Measurements from ENCODE around the gene SLC38A8.

The SLC38A8 gene

GRCh38 chr16:84047626-84048025 lies 5.0 kb upstream of the SLC38A8 start:
- no peak for DNase-seq

DNA sequence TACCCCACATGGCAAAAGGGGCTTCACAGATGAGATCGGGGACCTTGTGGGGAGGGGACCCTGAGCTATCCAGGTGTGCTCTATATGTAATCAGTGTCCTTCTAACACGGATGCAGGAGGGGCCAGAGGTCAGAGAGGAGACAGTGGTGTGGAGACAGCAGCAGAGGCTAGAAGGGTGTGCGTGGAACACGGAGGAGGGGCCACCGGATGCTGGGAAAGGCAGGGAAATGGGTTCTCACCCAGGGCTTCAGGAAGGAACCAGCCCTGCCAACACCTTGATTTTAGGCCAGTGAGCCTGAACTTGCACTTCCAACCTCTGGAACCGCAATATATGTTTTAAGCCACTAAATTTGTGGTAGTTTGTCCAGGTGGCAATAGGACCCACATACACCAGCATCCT lies 4.6 kb upstream of the SLC38A8 start:
- no peak for DNase-seq

GRCh38 chr16:84045818-84046470 lies 3.3 kb upstream of the SLC38A8 start:
- no peak for DNase-seq

DNA sequence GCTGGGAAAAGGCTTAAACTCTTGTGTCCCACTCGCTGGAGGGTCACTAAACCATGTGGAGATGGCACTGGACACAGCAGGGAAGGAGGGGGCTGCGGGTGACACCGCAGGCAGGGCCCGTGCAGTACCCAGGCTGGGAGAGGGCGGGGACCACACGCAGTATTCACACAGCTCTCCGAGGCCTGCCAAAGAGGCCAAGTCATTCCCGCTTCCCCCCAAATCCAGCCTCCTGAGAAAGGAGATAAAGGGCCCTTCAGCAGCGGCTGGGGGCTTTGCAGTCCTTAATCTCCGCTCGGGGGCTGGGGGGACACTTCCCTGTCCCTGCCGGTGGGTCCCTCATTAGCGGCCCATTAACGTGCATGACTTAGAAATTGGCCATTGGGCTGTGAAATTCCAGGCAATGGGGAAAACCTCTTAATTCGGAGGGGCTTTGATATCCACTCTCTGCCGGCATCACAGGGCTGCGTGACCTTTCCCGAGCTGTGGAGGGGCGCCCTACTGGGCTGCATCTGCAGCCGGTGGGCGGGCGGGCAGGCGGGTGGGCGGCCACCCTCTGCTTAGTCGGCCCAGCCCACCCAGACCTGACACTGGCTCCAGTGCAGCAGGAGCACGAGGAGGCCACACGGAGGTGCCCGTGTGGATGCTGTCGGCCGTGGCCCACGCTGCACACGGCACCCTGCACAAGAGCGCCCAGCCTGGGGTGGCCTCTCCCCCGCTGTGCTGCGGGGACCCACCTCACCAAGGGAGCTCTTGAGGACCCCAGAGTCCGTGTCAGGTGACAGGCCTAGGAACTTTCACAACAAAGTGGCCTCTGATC lies 2.6 kb upstream of the SLC38A8 start:
- no peak for DNase-seq

- no peak for DNase-seq
Observed at GRCh38 chr16:84044118-84044488, 1.5 kb upstream of the SLC38A8 start.

DNA sequence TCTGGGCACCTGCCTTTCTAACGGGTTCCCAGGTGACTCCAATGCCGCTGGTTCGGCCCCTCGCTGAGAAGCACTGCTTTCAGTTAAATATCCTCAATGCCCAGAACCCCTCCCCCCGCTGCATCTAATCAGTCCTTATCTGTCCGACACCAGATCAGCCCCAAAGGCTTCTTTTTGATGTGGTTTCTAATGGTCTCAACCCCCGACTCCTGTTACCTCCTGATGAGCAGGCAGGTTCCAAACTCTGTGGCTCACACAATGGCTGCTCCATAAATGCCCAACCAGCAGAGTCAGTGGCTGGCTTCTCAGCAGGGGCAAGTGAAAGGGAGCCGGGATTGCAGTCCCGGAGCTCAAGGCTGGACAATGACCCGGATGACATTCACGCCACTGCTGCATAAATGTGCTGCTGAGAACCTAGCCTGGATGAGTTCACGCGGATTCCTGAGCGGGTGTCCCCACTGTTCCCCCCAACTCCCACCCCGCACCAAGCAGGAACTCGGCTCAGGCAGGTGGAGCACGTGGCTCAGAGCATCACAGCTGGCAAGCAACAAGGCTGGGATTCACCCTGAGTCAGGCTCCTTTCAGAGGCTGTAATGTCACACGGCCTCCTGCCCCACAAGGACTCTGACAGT lies 1.0 kb upstream of the SLC38A8 start:
- DNase-seq = no peak

DNA sequence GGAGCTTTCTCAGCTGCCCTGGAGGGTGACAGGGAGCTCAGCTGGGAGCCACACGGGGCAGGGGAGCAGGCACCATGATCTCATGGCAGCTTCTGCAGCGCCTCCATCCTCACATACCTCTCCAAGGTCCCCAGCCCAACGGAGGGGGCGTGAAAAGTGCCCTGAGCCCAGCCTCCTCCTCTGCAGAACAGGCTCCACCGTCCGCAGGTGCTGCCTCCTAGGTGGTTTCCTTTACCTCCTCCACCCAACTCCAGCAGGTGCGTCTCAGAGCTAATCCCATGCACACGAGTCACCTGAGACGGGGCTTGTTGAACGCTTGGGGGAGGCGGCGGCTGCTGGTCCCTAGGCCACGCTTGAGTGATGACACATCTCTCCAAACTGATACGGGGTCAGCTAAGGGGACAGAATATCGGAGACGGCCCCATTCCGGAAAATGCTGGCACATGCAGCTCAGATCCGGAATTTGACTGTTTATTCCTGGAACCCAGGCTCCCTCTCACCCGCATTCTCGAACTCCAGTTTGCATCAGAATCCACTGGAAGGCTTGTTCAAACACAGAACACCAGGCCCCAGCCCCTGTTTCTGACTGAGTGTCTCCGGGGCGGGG lies 387 bp upstream of the SLC38A8 start:
- no peak for DNase-seq

DNA sequence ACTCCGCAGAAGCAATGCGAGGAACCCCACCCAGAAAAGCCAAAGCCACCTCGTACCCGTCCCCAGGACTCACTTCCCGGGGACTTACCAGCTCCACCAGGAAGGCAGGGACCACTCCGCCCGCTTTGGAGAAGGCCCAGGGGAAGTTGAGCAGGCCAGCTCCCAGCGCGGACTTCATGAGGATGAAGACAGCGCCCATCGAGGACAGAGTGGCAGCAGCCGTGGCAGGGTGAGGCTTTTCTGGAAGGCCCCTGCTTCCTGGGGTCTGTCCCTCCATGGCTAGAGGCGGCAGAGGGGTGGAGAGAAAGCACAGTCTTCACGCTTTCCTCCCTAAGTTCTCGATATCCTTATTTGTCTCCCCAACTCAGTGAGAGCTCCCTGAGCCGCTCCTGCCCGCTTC lies 714 bp downstream of the SLC38A8 start:
- DNase-seq = no peak

DNA sequence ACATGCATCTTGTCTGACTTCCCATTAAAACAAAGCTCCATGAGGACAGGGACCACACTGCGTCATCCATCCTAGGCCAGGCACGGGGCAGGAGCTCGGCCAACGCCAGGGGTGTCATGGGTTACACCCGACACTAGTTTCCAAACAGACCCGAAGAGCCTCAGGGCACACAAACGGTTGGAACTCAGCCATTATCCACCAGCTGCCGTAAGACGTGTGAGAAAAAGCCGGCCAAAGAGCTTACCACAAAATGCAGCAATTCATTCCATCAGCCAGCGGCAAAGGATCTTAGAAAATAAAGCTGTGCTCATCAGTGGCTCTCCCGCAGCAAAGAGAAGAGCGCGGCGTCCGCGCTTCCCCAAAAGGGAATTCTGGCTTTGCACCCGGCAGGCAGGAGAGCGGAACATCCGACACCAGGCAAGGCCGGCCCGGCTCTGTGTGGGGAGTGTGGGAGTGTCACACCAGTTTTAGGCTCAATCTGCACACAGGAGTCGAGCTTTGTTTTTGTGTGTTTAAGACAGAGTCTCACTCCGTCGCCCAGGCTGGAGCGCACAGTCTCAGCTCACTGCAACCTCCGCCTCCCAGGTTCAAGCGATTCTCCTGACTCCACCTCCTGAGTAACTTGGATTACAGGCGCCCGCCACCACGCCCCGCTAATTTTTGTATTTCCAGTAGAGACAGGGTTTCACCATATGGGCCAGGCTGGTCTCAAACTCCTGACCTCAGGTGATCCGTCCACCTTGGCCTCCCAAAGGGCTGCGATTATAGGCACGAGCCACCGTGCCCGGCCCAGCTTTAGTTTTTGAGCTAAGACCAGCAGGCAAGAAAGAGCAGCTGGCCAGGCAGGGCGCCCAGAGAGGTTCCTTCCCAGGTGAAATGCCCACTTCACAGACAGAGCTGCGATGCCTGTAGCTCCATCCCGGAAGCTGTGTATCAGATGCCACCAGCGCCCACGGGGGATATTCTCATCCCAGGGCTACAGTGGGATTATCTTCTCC lies 1.5 kb downstream of the SLC38A8 start:
- DNase-seq = no peak

- no peak for DNase-seq
Observed at GRCh38 chr16:84040226-84040822, 2.3 kb downstream of the SLC38A8 start.

DNA sequence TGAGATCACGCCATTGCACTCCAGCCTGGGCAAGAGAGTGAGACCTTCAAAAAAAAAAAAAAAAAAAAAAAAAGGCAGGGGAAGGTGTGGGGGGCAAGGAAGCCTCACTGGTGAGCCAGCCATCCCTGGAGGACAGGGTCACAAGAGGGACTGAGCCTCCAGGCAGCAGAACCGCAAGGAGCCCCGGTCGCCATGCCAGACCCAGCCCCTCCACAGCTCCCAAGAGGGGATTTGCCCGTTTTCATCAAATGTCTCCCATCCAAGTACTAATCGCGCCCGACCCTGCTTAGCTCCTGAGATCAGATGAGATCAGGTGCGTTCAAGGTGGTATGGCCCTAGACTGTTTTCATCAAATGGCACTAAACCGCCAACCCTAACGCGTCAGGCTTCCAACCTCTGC lies 2.9 kb downstream of the SLC38A8 start:
- no peak for DNase-seq

DNA sequence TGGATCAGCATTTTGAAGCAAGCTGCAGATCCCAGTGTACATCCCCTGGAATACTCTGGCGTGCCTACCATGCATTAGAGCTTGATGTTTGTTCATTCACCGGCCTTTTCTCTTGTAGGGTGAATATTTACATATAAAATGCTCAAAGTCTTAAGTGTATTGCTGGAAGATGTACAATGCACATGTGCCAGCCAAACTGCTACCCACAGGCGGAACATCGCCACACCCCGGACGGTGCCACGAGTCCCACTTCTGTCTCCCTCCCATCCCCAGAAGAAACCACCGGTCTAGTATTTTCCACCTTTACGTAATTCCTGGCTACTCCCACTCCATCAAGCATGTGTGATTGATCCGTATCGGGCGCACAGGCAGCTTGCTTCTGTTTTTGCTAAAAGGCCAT lies 4.1 kb downstream of the SLC38A8 start:
- DNase-seq = no peak

DNA sequence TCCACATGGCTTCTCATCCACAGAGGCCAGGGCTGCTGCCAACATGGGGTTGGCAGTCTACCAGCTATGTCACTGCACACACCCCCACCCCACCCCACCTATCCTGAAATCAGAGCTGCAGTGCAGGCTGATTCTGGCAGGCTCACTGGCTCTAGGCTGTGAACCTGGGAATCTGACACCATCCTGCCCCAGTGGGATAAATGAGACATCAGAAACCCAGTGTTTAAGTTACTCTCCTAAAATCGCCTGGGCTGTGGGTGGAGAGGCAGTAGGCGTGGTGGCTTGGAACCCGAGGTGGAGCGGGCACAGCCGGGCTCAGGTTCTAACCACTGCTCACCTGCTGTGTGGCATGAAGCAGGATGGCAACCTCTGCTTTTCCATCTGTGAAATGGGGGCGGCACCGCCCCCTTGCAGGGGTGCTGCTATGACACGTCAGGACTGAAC lies 5.6 kb downstream of the SLC38A8 start:
- no peak for DNase-seq

DNA sequence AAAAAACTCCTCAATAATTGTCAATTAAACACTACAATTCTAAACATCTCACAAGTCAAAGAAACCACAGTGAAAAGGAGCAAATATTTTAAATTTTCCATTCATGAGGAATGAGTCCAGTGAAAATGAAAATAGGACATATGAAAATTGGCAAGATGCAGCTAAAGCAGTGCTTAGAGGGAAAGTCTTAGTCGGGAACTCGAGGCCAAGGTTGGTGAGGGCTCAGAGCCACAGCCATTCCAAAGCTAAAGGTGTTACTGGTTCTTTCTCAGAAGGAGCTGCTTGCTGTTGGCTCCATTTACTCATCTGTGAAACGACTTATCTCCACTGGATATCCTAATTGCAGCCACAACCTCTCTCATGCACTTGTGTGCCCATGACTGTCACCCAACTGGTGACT lies 6.5 kb downstream of the SLC38A8 start:
- no peak for DNase-seq

GRCh38 chr16:84034516-84034915 lies 8.1 kb downstream of the SLC38A8 start:
- no peak for DNase-seq

- no peak for DNase-seq
Observed at GRCh38 chr16:84033251-84034195, 9.1 kb downstream of the SLC38A8 start.

- DNase-seq = no peak
Observed at GRCh38 chr16:84032458-84033178, 10.0 kb downstream of the SLC38A8 start.

- DNase-seq = no peak
Observed at GRCh38 chr16:84031556-84031955, 11.0 kb downstream of the SLC38A8 start.

GRCh38 chr16:84029297-84030047 lies 13.1 kb downstream of the SLC38A8 start:
- no peak for DNase-seq

Data from effector CD4-positive, alpha-beta T cell (primary cell).